Activated CD4-positive, CD25-positive, alpha-beta regulatory T cell treated with anti-CD3 and anti-CD28 coated beads, Interleukin-2, amount 50 U/mL, for 24 hours (primary cell): ENCODE measurements around the gene EYA2.
"Not testable (repeated sequence)": the region's sequence is repeated elsewhere in the genome, so short reads cannot be mapped to it uniquely, and the experiment has no call there.

ENCODE experiments used
- ATAC-seq, 2 donors: fragments of 150-1000 bp; cut with Tn5 transposase; one replicate each; pipeline ENCODE4 v1.10.0; 2021; ENCODE audit warnings: mild to moderate bottlenecking in 1 of 2, moderate library complexity in 1 of 2

Gene EYA2, protein sequence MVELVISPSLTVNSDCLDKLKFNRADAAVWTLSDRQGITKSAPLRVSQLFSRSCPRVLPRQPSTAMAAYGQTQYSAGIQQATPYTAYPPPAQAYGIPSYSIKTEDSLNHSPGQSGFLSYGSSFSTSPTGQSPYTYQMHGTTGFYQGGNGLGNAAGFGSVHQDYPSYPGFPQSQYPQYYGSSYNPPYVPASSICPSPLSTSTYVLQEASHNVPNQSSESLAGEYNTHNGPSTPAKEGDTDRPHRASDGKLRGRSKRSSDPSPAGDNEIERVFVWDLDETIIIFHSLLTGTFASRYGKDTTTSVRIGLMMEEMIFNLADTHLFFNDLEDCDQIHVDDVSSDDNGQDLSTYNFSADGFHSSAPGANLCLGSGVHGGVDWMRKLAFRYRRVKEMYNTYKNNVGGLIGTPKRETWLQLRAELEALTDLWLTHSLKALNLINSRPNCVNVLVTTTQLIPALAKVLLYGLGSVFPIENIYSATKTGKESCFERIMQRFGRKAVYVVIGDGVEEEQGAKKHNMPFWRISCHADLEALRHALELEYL

GRCh38 chr20:46894579-46894958 is at the start of gene EYA2:
TSS of gene EYA2 (plus strand) at chr20:46894843. CDS start at chr20:46990011, 95,168 bp downstream.
- no peak for ATAC-seq

DNA sequence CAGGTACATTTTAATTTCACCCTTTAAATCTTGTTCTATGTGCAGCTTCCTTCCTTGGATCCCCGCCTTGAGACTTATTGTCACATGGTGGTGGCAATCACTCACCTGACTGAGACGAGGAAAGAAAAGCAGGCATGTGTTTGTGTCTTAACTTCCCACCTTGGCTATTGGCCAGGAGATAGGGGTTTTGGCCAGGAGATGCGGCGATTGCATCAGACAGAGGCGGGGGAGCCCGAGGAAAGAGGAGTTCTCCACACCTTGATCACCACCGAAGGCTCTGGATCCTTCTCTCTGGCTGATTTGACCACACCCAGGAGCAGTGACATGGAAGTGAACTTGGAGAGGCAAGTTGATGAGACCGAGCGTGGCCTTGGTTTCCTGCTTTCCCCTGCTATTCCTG is 49.7 kb upstream of the EYA2 start:
- ATAC-seq: no peak

DNA sequence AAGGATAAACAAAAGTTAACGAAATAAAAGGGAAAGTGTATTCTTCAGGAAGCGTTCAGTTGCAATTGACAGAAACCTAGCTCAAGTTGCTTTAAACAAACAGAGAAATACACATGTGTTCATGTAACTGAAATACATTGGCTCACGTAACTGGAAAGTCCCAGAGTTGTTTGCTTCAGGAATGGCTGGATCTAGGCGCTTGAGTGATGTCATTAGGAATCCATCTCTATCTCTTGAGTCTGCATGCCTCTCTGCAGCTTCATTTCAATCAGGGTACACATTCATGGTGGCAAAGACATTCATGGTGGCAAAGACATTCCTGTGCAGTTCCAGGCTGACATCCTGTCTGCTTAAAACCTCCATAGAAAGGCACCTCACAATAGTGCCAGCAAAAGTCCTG is 45.4 kb upstream of the EYA2 start:
- ATAC-seq: no peak

DNA sequence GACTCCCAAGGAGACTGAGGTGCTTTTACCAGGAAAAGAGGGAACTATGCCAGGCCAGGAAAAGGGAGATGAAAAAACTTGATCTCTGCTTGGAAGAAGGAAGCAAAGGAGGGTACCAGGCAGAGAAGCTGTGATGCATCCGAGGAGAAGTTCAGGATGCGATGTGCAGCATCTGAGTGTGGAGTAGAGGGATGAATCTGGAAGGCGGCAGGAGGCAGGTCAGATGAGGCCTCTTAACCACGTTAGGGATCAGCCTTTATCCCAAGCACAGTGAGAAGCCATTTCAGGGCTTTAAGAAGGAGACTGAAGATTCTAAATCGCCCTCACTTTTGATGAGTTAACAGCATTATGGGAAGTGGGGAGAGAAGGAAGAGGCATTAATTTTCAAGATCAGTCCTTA is 44.9 kb upstream of the EYA2 start:
- no peak for ATAC-seq

- ATAC-seq: no peak
Observed at GRCh38 chr20:46850416-46850815, 44.2 kb upstream of the EYA2 start.

GRCh38 chr20:46850896-46851295 is 43.7 kb upstream of the EYA2 start:
- ATAC-seq: no peak

GRCh38 chr20:46851746-46852145 is 42.9 kb upstream of the EYA2 start:
- ATAC-seq: no peak

DNA sequence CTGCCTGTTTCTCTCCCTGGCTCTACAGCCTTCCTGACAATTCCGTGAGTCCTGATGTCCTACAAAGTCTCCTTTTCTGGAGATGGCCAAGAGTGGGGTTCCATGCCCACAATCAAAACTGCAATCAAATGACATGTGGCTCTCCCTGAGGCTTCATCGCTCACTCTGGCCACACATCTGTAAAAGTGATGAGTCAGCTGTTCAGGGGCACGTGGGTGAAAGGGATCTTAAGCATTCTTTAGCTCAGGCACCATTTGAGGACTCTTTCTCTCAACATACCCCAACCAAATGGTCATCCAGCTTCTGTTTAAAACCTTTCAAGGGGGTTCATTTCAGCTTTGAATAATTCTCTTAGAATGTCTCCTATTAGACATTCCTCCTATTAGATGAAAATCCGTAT is 42.3 kb upstream of the EYA2 start:
- ATAC-seq: no peak

DNA sequence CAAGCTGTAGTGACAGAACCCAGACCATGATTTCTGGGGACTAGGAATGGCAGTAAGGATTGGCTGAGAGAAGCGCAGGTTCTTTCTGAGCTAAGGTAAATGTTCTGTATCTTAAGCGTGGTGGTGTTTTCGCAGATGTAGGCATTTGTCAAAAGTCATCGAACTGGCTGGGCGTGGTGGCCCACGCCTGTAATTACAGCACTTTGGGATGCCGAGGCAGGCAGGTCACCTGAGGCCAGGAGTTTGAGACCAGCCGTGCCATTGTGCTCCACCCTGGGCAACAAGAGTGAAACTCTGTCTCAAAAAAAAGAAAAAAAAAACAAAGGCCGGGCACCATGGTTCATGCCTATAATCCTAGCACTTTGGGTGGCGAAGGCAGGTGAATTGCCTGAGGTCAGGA is 40.7 kb upstream of the EYA2 start:
- ATAC-seq: no peak

- no peak for ATAC-seq
Observed at GRCh38 chr20:46857061-46857831, 37.4 kb upstream of the EYA2 start.

- no peak for ATAC-seq
Observed at GRCh38 chr20:46865824-46866223, 28.8 kb upstream of the EYA2 start.

- ATAC-seq: no peak
Observed at GRCh38 chr20:46870041-46870440, 24.6 kb upstream of the EYA2 start.

DNA sequence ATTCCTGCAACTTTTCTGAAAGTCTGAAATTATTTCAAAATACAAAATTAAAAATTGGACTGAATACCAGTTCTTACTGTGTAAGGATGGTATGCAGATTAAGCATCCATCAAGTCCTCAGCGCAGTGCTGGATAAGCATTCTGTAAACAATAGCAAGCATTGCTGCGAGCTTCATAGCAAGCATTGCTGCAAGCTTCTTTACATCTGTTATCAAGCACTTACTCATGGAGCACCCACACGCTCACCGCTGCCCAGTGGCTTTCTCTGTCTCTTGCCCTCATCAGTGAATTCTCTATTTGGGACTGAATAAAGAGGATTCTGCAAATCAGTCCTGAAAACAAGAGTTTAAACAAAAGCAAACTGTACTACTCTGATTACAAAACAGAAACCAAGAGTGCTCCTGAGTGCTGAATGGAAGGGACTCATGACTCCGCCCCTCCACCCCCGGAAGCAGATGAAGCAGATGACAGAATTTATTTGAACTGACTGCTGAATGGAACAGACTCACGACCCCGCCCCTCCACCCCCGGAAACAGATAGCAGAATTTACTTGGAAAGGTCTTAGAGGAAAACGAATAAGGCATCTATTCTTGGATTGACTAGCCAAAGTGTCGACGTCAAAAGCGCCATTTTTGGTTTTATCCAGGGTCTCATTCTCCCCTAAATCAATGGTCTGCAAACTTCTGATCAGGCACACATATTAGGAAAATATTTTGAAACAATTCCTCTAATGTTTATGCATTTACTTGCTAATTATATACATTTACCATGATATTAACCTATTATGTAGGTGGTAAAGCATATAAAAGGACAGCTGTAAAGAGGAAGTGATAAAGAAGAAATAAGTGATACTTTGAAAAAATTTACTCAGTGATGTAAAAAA is 22.1 kb upstream of the EYA2 start:
- no peak for ATAC-seq

DNA sequence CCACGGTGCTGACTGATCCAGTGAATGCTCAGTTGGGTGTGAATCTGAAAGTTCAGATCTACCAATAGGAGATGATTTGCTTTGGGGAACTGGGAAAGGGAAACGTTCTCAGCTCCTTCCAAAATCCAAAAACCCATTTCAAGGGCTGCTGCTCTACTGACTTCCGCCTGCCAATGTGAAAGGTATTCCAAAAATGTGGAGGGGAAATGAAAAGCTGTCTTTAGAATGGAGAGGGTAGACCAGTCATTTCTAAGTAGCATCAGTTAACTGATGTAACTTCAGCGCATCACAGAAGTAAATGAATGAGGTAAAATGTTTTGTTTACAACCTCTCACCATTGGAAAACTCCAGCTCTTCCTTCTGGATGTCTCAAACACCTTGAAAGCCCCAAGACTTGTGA is 19.6 kb upstream of the EYA2 start:
- no peak for ATAC-seq

GRCh38 chr20:46879386-46879785 is 15.3 kb upstream of the EYA2 start:
- no peak for ATAC-seq

- ATAC-seq: not testable (repeated sequence)
Observed at GRCh38 chr20:46879963-46880362, 14.7 kb upstream of the EYA2 start.

DNA sequence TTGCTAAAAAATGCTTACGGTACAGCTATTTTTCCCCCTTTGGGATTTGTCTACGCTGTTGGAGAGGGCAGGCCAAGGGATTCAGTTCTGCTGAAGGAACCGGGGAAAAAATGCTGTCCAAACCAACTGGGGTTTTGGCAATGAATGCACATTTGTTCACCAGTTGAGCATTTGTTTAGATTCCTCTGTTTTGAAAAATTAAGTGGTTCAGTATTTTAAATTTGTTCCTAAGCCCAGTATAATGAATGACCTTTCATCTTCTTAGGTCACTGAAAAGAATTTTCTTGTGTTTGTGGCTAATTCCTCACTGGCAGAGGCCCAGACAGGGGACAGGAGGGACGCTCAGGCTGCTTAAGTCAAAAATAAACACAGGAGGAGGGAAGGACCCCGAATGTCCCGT is 10.8 kb upstream of the EYA2 start:
- no peak for ATAC-seq

DNA sequence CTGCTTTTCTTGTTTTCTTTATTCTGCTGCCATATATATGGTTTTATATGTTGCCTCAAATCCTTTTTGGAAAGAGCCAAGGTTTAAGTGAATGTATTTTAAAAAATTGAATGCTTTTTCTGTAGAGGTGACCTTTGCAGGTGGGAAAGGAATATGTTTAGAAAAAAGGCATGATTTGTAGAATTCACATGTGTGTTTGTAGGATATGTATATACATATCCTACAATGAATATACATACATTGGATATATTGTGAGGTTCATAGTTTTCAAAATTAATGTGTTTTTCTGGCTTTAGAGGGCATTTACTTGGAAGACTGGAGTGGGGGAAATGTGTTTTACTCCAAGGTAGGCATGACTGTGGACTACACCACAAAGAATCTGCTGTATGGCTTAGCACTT is 4.0 kb upstream of the EYA2 start:
- ATAC-seq: no peak

DNA sequence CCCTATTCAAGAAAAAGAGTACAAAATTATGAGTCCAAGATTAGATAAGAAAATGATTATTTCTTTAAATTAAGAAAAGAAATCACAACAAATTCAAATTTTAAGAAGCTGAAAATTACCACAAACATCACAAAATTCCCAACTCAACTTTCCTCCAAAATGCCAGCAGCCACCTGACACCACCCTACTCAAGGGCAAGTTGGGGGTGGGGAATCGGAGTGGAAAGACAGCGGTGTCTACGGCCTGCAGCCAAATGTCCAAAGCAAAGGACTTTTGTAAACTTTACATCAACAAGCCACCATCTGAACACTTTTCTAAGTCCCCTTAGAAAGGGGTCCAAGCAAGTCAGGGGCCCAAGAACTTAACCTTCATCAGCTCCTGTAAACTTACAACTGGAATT is 1.6 kb upstream of the EYA2 start:
- no peak for ATAC-seq

GRCh38 chr20:46893877-46894578 is 615 bp upstream of the EYA2 start:
- ATAC-seq: no peak

DNA sequence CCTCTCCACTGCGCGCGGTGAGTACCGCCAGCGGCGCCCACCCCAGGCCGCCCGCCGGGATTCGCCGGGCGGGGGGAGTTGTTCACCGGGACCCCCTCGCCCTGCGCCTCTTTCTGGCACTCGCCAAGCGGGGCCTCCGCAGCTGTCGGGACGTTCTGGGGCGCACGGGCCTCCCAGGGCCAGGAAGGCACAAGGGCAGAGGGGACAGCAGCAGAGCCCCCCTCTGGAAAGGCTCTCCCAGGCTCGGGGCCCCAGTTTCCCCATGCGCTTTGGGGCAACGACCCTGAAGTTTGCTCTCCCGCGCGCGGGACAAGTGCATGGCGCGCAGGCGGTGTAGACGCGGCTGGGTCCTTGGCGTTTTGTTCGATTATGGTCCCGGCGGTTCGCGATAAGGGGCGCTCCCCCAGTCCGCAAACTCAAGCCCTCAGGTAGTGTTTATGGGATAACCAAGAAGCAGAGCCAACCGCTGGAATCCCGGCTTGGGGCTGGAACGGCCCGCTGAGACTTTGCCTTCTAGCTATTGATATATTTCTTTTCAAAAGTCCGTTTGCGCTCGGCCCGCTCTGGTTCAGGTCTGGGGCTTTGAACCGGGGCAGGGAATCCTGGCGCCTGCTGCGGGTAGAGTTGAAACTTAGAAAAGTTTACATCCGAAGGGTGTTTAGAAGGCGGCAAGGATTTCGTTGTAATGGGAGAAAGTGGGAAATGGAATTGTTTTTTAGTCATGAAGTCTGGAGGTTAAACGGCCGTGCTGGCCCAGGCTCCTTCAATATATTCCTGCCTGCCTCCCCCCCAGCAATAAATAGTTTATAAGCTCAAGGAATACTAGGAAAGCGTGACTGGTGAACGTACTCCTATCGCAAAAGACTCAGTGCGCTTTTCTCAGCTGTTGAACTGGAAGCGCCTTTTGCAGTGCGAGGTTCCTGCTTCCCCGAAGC is 595 bp downstream of the EYA2 start:
- ATAC-seq: no peak
